ENCODE data around the gene ACOT11.
"Not testable (repeated sequence)": the region's sequence is repeated elsewhere in the genome, so short reads cannot be mapped to it uniquely, and the experiment has no call there.

Gene ACOT11

GRCh38 chr1:54506594-54506993 is 41.4 kb upstream of the ACOT11 start:
- no peak overlapping the region for H3K9ac ChIP-seq (ENCODE audit: low read length)
- H3K4me3 ChIP-seq (ENCODE audit: low read length): no peak overlapping the region
- no peak overlapping the region for H3K27ac ChIP-seq (ENCODE audit: low read length)
- no peak for DNase-seq
- no peak for TF ChIP-seq EZH2phosphoT487 (IDR thresholded peaks at IDR 0.05; ENCODE audit: low read length)
- H4K20me1 ChIP-seq (ENCODE audit: insufficient read depth, low read length): no peaks in the 10 kb centered on the region
- no peaks in the 10 kb centered on the region for H3K36me3 ChIP-seq (replicated peaks; ENCODE audit: insufficient read depth, low read length)
- H3K79me2 ChIP-seq (ENCODE audit: low read length): no peaks in the 10 kb centered on the region
- no peak overlapping the region for H3K4me2 ChIP-seq (ENCODE audit: low read depth, low read length)
- no peaks in the 10 kb centered on the region for H3K9me2 ChIP-seq (replicated peaks; ENCODE audit: insufficient read depth, low read length)
- no peak overlapping the region for H2AFZ ChIP-seq (ENCODE audit: low read length)
- no peaks in the 10 kb centered on the region for H3K9me3 ChIP-seq (replicated peaks; ENCODE audit: insufficient read depth, low read length)
- H3K4me1 ChIP-seq (ENCODE audit: low read length): peaks cover 16% of the 10 kb centered on the region
- no peaks in the 10 kb centered on the region for H3F3A ChIP-seq (ENCODE audit: insufficient read depth, low read length)
- H3K27me3 ChIP-seq (replicated peaks; ENCODE audit: insufficient read depth, low read length): no peaks in the 10 kb centered on the region

DNA sequence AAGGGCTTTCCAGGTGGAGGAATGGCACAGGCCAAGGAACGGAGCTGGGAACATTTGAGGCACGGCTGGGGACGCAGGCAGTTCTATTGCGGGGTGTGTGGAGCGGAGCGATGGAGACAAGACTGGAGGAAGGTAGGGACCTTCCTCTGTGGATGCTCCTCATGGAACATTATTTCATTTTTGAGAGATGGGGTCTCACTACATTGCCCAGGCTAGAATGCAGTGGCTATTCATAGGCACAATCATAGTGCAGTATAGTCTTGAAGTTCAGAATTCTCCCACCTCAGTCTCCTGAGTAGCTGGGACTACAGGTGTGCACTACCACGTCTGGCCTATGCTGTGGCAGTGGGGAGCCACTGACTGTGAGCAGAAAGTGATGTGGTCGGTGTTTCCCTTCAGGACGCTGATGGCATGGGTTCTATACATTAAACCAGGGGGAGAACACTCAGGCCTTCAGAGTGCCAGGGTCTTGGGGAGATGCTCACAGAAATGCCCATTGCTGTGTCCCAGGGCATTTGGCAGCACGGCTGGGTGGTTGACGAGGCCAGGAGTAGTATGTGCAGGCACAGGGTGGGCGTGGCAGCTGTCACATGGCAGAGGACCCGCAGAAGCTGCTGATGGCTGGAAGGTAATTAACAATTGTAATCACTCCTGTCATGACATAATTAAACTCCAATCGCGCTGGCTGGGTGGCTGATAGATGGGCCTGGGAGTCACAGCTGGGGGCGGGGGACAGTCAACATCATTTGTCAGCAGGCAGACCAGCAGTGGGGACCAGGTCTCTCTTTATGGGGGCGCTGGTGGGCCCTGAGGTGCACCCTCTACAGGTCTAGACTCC is 40.8 kb upstream of the ACOT11 start:
- no peak overlapping the region for H3K9ac ChIP-seq (ENCODE audit: low read length)
- TF ChIP-seq EZH2phosphoT487 (IDR thresholded peaks at IDR 0.05; ENCODE audit: low read length) (no peak), CTCF (IDR thresholded peaks at IDR 0.05; ENCODE audit: low read length) (no peak), EZH2 (optimal IDR thresholded peaks at IDR 0.05; ENCODE audit: low read depth, low read length) (no peak)
- H3K4me2 ChIP-seq (ENCODE audit: low read depth, low read length): no peak overlapping the region
- H3F3A ChIP-seq (ENCODE audit: insufficient read depth, low read length): no peaks in the 10 kb centered on the region
- H3K27ac ChIP-seq (ENCODE audit: low read length): no peak overlapping the region
- H3K36me3 ChIP-seq (replicated peaks; ENCODE audit: insufficient read depth, low read length): no peaks in the 10 kb centered on the region
- H3K9me3 ChIP-seq (replicated peaks; ENCODE audit: insufficient read depth, low read length): no peaks in the 10 kb centered on the region
- H3K27me3 ChIP-seq (replicated peaks; ENCODE audit: insufficient read depth, low read length): no peaks in the 10 kb centered on the region
- H4K20me1 ChIP-seq (ENCODE audit: insufficient read depth, low read length): no peaks in the 10 kb centered on the region
- no peak overlapping the region for H3K4me3 ChIP-seq (ENCODE audit: low read length)
- H3K4me1 ChIP-seq (ENCODE audit: low read length): peaks cover 10% of the 10 kb centered on the region
- no peaks in the 10 kb centered on the region for H3K9me2 ChIP-seq (replicated peaks; ENCODE audit: insufficient read depth, low read length)
- DNase-seq: no peak
- no peak overlapping the region for H2AFZ ChIP-seq (ENCODE audit: low read length)
- no peaks in the 10 kb centered on the region for H3K79me2 ChIP-seq (ENCODE audit: low read length)

DNA sequence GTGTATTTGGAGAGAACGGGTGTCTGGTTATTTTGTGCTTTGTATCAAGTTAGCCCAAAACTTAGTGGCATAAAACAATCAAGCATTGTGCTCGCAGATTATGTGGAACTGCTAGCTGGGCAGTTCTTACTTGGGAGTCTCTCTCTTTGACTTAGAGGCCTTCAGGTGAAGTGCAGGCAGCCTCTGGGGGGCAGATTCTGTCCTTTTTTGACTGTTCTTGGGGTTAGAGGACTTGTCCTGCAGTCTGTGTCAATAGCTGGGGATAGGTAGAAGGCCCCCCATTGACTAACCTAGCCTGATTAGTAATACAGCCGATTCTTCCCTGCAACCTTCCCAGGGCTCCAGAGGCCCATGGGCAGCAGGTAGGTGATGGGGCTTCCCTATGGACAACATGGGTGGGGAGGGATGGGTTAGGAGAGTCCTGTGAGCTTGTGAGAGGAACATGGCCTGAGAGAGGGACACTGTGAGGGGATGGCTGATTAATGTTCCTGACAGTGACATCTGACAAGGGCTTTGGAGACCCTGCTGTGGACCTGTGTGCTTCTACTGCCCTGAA is 37.2 kb upstream of the ACOT11 start:
- no peaks in the 10 kb centered on the region for H3F3A ChIP-seq (ENCODE audit: insufficient read depth, low read length)
- no peaks in the 10 kb centered on the region for H3K9me3 ChIP-seq (replicated peaks; ENCODE audit: insufficient read depth, low read length)
- H4K20me1 ChIP-seq (ENCODE audit: insufficient read depth, low read length): no peaks in the 10 kb centered on the region
- no peak overlapping the region for H3K4me3 ChIP-seq (ENCODE audit: low read length)
- TF ChIP-seq CTCF (IDR thresholded peaks at IDR 0.05; ENCODE audit: low read length) (no peak), EZH2phosphoT487 (IDR thresholded peaks at IDR 0.05; ENCODE audit: low read length) (no peak), EZH2 (optimal IDR thresholded peaks at IDR 0.05; ENCODE audit: low read depth, low read length) (no peak)
- H3K79me2 ChIP-seq (ENCODE audit: low read length): no peaks in the 10 kb centered on the region
- no peaks in the 10 kb centered on the region for H3K27me3 ChIP-seq (replicated peaks; ENCODE audit: insufficient read depth, low read length)
- H3K27ac ChIP-seq (ENCODE audit: low read length): no peak overlapping the region
- no peak overlapping the region for H3K9ac ChIP-seq (ENCODE audit: low read length)
- no peak for DNase-seq
- no peaks in the 10 kb centered on the region for H3K9me2 ChIP-seq (replicated peaks; ENCODE audit: insufficient read depth, low read length)
- H3K4me2 ChIP-seq (ENCODE audit: low read depth, low read length): no peak overlapping the region
- H2AFZ ChIP-seq (ENCODE audit: low read length): no peak overlapping the region
- no peaks in the 10 kb centered on the region for H3K36me3 ChIP-seq (replicated peaks; ENCODE audit: insufficient read depth, low read length)
- no peaks in the 10 kb centered on the region for H3K4me1 ChIP-seq (ENCODE audit: low read length)

- not testable (repeated sequence) for DNase-seq; H3K4me3 ChIP-seq (ENCODE audit: low read length); H4K20me1 ChIP-seq (ENCODE audit: insufficient read depth, low read length); H3K79me2 ChIP-seq (ENCODE audit: low read length); H3K9me3 ChIP-seq (replicated peaks; ENCODE audit: insufficient read depth, low read length); H3K27me3 ChIP-seq (replicated peaks; ENCODE audit: insufficient read depth, low read length); H3K4me1 ChIP-seq (ENCODE audit: low read length); H3K27ac ChIP-seq (ENCODE audit: low read length); H3K36me3 ChIP-seq (replicated peaks; ENCODE audit: insufficient read depth, low read length); H3K9ac ChIP-seq (ENCODE audit: low read length); H3K9me2 ChIP-seq (replicated peaks; ENCODE audit: insufficient read depth, low read length); H2AFZ ChIP-seq (ENCODE audit: low read length); H3K4me2 ChIP-seq (ENCODE audit: low read depth, low read length); H3F3A ChIP-seq (ENCODE audit: insufficient read depth, low read length)
Measured at GRCh38 chr1:54513921-54514580, 34.0 kb upstream of the ACOT11 start.

Measured in MM.1S (cell line).